HepG2 (cell line): Measurements from ENCODE around the gene TP73. TPM values are rescaled to one million over a fixed set of nuclear protein-coding genes. Genes with fewer than 3 reads are reported as not detected.

Experiments
- ASH2L ChIP-seq: fragments of 300-600, 200-600 bp; sonication (generic); IDR thresholded peaks from 2 replicates; pipeline ENCODE4 v1.7.0; 2017; ENCODE audit warnings: low read depth, mild to moderate bottlenecking, moderate library complexity, mixed read lengths, low read length; ENCODE audit not compliant: insufficient read length
- ELF1 ChIP-seq: sonication (generic); formaldehyde crosslinking; IDR thresholded peaks from 2 replicates; pipeline ENCODE4 v1.4.0; 2020; ENCODE audit warnings: missing genetic modification reagents
- ETV6 ChIP-seq: sonication (generic); formaldehyde crosslinking; conservative IDR thresholded peaks from 2 replicates; pipeline ENCODE4 v1.4.0; 2020; ENCODE audit warnings: missing genetic modification reagents
- GATAD2A ChIP-seq: IDR thresholded peaks from 2 replicates; pipeline ENCODE4 v1.6.1; 2016
- GLI4 ChIP-seq: sonication (generic); formaldehyde crosslinking; IDR thresholded peaks from 2 replicates; pipeline ENCODE4 v1.5.1; 2020; ENCODE audit warnings: missing genetic modification reagents, mild to moderate bottlenecking, moderate library complexity, borderline replicate concordance
- GTF3A ChIP-seq: sonication (generic); formaldehyde crosslinking; conservative IDR thresholded peaks from 2 replicates; pipeline ENCODE4 v1.4.0; 2020; ENCODE audit warnings: mild to moderate bottlenecking, missing genetic modification reagents
- NR2F2 ChIP-seq: IDR thresholded peaks from 2 replicates; pipeline ENCODE4 v1.6.1; 2012; ENCODE audit warnings: low read depth, inconsistent platforms, borderline replicate concordance
- ONECUT2 ChIP-seq: sonication (generic); formaldehyde crosslinking; IDR thresholded peaks from 2 replicates; pipeline ENCODE4 v1.4.0; 2020; ENCODE audit warnings: missing genetic modification reagents
- PREB ChIP-seq: sonication (generic); formaldehyde crosslinking; IDR thresholded peaks from 2 replicates; pipeline ENCODE4 v1.4.0; 2020; ENCODE audit warnings: missing genetic modification reagents
- PRMT3 ChIP-seq: sonication (generic); formaldehyde crosslinking; IDR thresholded peaks from 2 replicates; pipeline ENCODE4 v1.8.1; 2022; ENCODE audit warnings: low read depth, mild to moderate bottlenecking, moderate library complexity, missing genetic modification reagents, borderline replicate concordance
- SIX4 ChIP-seq: sonication (generic); formaldehyde crosslinking; IDR thresholded peaks from 2 replicates; pipeline ENCODE4 v1.4.0; 2020; ENCODE audit warnings: missing genetic modification reagents
- ZC3H4 ChIP-seq: sonication (generic); formaldehyde crosslinking; IDR thresholded peaks from 2 replicates; pipeline ENCODE4 v1.4.0; 2020; ENCODE audit warnings: missing genetic modification reagents, borderline replicate concordance
- ZMAT3 ChIP-seq: sonication (generic); formaldehyde crosslinking; conservative IDR thresholded peaks from 2 replicates; pipeline ENCODE4 v1.7.0; 2021; ENCODE audit warnings: missing genetic modification reagents
- ZNF143 ChIP-seq: sonication (generic); formaldehyde crosslinking; IDR thresholded peaks from 2 replicates; pipeline ENCODE4 v1.4.0; 2020; ENCODE audit warnings: missing genetic modification reagents
- ZNF207 ChIP-seq: fragments of 450-650 bp; IDR thresholded peaks from 2 replicates; pipeline ENCODE4 v1.6.1; 2016; ENCODE audit warnings: antibody characterized with exemption, borderline replicate concordance
- ZNF329 ChIP-seq: sonication (generic); formaldehyde crosslinking; IDR thresholded peaks from 2 replicates; pipeline ENCODE4 v1.9.0; 2021; ENCODE audit warnings: low read depth, mild to moderate bottlenecking, missing genetic modification reagents
- polyA plus RNA-seq, 8 experiments: library from polyadenylated mRNA; depleted of rRNA in 3 of 8; stranded (reverse) in 7 of 8; unstranded in 1 of 8; fragments of >200 nt; fragmentation: Illumina TruSeq in 4 of 8; extraction: Trizol in 4 of 8; gene quantifications; 2 replicates each; pipeline versions ENCODE4 v1.2.1 to v1.2.3, GENCODE V29; 2011 to 2016; ENCODE audit warnings: low read depth in 4 of 8, missing spikeins in 1 of 8, mixed read lengths in 1 of 8; ENCODE audit not compliant: insufficient read depth in 1 of 8
- total RNA-seq, 5 experiments: library from RNA; depleted of rRNA; stranded (reverse); fragments of >200 nt; fragmentation: Illumina TruSeq; extraction: Trizol; gene quantifications; 2 replicates each; pipeline ENCODE4 v1.2.3, GENCODE V29; 2016; ENCODE audit warnings: low read depth in 1 of 5
- TF ChIP-seq, protein P1 (sequence below): sonication (generic); IDR thresholded peaks from 2 replicates; pipeline ENCODE4 v1.6.1; 2016; ENCODE audit warnings: low read depth, borderline replicate concordance
- TF ChIP-seq, protein P2 (sequence below): sonication (generic); formaldehyde crosslinking; IDR thresholded peaks from 2 replicates; pipeline ENCODE4 v1.4.0; 2020; ENCODE audit warnings: missing genetic modification reagents
- TF ChIP-seq, protein P3 (sequence below): IDR thresholded peaks from 2 replicates; pipeline ENCODE4 v1.6.1; 2016; ENCODE audit warnings: low read depth, control low read depth
- TF ChIP-seq, protein P4 (sequence below): sonication (generic); formaldehyde crosslinking; IDR thresholded peaks from 2 replicates; pipeline ENCODE4 v1.4.0; 2020; ENCODE audit warnings: mild to moderate bottlenecking, missing genetic modification reagents
- TF ChIP-seq, protein P5 (sequence below): sonication (generic); formaldehyde crosslinking; IDR thresholded peaks from 2 replicates; pipeline ENCODE4 v1.5.0; 2020; ENCODE audit warnings: missing genetic modification reagents

TP73 gene
- total and polyA plus RNA-seq, 2 of the 13 experiments (the other 11 are each of a cell fraction or from before 2014, with no cell fraction given), result 0.49 to 1.1 TPM

- TF ChIP-seq ZC3H4 (no peak), SIX4 (CRISPR knock-in tag) (no peak), GLI4 (CRISPR knock-in tag) (no peak), ZNF143 (CRISPR knock-in tag) (no peak), PREB (CRISPR knock-in tag) (no peak), GTF3A (CRISPR knock-in tag) (no peak), ELF1 (no peak), PRMT3 (no peak), ZNF207 (no peak), NR2F2 (no peak), ASH2L (no peak), ONECUT2 (CRISPR knock-in tag) (no peak), ZNF329 (CRISPR knock-in tag) (no peak), ZMAT3 (CRISPR knock-in tag) (0 out of 2 replicates have a peak, but pooled peaks have one; percentile 68), GATAD2A (CRISPR knock-in tag) (no peak), ETV6 (CRISPR knock-in tag) (no peak)
- TF ChIP-seq, protein P1, sequence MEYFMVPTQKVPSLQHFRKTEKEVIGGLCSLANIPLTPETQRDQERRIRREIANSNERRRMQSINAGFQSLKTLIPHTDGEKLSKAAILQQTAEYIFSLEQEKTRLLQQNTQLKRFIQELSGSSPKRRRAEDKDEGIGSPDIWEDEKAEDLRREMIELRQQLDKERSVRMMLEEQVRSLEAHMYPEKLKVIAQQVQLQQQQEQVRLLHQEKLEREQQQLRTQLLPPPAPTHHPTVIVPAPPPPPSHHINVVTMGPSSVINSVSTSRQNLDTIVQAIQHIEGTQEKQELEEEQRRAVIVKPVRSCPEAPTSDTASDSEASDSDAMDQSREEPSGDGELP, result no peak
- TF ChIP-seq, protein P2, sequence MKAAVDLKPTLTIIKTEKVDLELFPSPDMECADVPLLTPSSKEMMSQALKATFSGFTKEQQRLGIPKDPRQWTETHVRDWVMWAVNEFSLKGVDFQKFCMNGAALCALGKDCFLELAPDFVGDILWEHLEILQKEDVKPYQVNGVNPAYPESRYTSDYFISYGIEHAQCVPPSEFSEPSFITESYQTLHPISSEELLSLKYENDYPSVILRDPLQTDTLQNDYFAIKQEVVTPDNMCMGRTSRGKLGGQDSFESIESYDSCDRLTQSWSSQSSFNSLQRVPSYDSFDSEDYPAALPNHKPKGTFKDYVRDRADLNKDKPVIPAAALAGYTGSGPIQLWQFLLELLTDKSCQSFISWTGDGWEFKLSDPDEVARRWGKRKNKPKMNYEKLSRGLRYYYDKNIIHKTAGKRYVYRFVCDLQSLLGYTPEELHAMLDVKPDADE, result no peak
- TF ChIP-seq, protein P3, sequence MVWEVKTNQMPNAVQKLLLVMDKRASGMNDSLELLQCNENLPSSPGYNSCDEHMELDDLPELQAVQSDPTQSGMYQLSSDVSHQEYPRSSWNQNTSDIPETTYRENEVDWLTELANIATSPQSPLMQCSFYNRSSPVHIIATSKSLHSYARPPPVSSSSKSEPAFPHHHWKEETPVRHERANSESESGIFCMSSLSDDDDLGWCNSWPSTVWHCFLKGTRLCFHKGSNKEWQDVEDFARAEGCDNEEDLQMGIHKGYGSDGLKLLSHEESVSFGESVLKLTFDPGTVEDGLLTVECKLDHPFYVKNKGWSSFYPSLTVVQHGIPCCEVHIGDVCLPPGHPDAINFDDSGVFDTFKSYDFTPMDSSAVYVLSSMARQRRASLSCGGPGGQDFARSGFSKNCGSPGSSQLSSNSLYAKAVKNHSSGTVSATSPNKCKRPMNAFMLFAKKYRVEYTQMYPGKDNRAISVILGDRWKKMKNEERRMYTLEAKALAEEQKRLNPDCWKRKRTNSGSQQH (CRISPR knock-in tag), result no peak
- TF ChIP-seq, protein P4, sequence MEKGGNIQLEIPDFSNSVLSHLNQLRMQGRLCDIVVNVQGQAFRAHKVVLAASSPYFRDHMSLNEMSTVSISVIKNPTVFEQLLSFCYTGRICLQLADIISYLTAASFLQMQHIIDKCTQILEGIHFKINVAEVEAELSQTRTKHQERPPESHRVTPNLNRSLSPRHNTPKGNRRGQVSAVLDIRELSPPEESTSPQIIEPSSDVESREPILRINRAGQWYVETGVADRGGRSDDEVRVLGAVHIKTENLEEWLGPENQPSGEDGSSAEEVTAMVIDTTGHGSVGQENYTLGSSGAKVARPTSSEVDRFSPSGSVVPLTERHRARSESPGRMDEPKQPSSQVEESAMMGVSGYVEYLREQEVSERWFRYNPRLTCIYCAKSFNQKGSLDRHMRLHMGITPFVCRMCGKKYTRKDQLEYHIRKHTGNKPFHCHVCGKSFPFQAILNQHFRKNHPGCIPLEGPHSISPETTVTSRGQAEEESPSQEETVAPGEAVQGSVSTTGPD (CRISPR knock-in tag), result no peak
- TF ChIP-seq, protein P5, sequence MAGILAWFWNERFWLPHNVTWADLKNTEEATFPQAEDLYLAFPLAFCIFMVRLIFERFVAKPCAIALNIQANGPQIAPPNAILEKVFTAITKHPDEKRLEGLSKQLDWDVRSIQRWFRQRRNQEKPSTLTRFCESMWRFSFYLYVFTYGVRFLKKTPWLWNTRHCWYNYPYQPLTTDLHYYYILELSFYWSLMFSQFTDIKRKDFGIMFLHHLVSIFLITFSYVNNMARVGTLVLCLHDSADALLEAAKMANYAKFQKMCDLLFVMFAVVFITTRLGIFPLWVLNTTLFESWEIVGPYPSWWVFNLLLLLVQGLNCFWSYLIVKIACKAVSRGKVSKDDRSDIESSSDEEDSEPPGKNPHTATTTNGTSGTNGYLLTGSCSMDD, result no peak
Observed at GRCh38 chr1:3717715-3718601, 65.6 kb downstream of the TP73 start (continued).
